PC-9 (cell line): Measurements from ENCODE around the gene RNU1-4.
"Not testable (repeated sequence)": the region's sequence is repeated elsewhere in the genome, so short reads cannot be mapped to it uniquely, and the experiment has no call there.

Experiments used
- CTCF ChIP-seq: fragments of 200-600 bp; sonication (generic); conservative IDR thresholded peaks from 2 replicates; pipeline ENCODE4 v1.6.1; 2017; ENCODE audit warnings: mixed run types, antibody characterized with exemption, mild to moderate bottlenecking, moderate library complexity
- EZH2 ChIP-seq: fragments of 200-600 bp; sonication (generic); IDR thresholded peaks from 2 replicates; pipeline ENCODE4 v1.8.0; 2017; ENCODE audit warnings: antibody characterized with exemption, low read depth

GRCh38 chr1:16740047-16740964 is at the start of gene RNU1-4:
- TF ChIP-seq CTCF, EZH2: not testable (repeated sequence)
